HG03108 (cell line): ENCODE data around the gene EXOC3L1.

Source experiments
- ATAC-seq: cut with Tn5 transposase; IDR thresholded peaks from one replicate; pipeline ENCODE4 v1.9.1; 2021; ENCODE audit warnings: moderate library complexity; ENCODE audit not compliant: unreplicated experiment

EXOC3L1 gene, protein sequence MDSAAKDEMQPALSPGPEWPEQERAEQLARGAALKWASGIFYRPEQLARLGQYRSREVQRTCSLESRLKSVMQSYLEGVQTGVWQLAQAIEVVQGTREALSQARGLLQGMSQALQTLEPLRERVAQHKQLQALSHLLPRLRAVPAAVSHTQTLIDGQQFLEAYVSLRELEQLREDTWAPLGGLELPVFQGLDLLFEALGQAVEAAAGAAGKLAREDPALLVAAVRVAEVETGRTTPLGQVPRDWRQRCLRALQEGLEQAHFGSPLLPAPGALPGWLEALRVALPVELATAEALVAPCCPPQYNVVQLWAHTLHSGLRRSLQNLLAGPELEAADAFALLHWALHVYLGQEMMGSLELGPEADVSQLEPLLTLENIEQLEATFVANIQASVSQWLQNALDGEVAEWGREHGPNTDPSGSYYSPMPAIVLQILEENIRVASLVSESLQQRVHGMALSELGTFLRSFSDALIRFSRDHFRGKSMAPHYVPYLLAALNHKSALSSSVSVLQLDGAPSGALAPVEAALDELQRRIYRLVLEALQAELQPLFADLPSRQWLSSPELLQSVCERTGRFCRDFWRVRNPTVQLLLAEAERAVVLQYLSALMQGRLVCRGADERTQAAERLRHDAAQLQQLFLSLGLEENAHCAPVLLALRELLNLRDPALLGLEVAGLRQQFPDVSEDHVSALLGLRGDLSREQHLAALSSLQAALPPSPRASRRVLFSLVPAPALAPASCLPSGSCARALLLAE

DNA sequence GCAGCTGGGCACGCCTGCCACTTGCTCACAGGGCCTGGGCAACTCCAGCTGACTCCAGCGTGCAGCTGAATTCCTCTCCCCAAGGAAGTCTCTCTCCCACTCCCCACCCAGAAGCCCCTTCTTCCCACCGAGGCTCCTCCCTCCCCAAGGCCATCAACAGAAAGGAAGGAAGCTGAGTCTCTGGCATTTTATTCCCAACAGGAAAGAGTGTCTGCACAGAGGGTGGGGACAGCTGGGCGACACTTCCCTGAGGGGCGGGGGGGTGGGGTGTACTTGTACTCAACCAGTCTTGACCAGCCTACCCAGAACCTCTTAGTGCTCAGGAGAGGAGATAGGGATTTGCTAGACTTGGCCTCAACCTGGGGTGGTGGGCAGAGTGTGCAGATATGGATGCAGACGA lies at the start of gene EXOC3L1:
EXOC3L1 (minus strand) TSS at position 96 of the 400 bp plus-strand sequence. CDS start 460 bp downstream, outside the sequence.
- no peak for ATAC-seq

DNA sequence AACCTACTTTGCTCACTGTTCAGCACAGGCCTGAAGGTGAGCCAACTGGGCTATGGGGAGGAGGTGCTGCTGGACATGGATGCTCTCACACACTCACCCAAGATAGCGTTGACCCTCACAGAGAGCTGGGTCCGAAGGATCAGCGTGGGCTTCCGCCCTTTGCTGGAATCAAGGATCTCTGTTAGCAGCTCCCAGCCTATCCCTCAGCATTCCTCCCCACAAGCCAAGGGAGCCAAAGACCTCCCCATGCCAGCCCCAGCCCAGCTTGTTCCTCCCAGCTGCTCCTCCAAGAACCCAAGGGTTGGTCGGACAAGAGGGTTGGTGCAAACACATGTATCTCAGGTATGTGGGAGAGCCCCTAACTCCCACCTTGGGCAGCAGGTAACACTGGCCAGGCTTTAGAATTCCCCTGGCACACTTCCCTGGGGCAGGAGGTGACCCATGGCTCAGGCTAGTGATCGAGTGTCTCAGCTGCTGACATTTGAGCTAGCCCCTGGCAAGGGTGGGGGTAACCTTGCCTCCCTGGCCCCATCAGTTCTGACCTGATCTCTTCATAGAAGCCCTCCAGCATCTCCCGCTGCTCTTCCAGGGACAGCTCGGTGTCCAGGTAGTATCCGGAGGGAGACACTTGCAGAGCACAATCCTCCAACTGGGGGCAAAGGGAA lies 49.0 kb upstream of the EXOC3L1 start:
- ATAC-seq: no peak

DNA sequence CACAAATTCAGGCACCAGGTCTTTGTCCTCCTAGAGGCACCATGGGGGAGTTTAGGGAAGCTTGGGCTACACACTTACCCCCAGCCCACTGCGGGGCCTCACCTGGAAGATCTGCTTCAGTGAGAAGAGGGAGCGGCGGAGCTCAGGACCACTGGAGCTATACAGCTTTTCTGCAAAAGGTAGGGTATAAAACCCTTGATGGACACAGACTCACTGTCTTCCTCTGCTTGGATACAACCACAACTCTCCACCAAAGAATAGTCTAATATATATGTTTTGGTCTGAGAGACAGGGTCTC lies 48.3 kb upstream of the EXOC3L1 start:
- no peak for ATAC-seq

DNA sequence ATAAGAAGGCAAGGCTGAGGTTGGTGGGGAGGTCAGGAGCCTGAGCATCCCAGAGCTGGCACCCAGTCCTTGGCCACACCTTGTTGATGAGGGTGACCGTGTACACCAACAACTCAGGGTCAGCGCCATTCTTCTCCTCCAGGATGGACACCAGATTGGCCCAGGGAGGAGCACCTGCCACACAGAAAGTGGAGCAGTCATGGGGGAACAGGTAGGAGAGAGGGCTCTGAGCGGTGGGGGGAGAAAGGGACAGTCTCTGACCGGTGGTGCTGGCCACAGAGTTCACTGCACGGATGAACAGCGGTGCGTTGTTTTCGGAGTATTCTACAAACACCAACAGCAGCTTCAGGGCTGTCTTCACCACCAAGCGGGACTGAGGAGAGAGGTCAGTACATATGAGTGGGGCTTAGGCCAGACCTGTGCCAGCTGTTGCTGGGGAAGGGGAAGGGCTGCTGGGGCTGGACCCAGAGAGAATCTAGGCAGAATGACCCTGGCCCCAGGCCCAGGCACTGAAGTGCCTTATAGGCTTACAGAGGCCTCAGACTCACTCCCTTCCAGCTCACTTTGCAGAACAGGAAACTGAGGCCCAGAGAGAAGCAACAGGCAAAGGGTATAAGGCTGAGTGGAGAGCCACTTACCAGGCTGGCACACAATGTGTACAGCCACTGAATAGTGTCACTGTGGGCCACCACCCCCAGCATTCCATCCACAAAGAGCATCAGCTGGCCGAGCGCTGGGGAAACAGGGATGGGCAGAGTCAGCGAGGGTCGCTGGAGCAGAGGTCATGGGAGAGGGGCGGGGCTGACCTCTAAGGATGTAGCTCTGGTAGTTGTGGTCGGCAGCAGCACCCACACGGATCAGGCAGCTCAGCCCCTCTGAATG lies 47.7 kb upstream of the EXOC3L1 start:
- ATAC-seq: no peak

DNA sequence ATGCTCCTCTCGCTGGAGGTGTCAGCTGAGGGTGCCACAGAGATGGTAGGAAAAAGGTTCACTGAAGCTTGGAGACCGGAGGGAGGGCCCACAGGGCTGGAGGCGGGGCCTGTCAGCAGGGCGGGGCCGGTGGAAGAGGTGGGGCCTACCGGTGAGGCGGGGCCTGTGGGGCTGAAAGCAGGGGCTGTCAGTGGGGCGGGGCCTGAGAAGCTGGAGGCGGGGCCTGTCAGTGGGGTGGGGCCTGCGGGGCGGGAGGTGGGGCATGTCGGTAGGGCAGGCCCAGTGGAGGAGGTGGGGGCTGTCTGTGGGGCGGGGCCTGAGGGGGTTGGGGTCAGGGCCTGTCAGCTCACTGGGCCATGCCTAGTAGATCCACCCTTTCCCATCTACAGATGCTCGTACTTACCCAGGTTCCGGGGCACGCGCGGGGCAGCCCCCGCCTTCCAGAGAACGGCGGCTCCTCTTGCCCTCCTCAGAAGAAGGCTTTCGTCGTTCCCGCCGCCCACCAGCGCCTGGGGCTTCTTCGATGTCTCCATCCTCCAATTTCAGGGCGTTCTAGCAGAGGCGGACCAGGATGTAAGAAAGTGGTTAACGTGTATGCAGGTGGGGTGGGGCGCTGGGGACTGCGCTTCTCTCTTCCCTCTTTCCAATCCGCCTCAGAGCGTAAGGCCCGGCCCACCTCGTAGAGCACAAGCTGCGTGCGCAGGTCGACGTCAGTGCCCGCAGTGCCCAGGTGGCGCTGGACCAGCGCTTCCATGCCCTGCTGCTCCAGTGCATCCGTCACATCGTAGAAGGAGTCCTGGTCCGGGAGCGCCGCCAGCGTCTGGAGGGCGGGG lies 46.8 kb upstream of the EXOC3L1 start:
- ATAC-seq: no peak

DNA sequence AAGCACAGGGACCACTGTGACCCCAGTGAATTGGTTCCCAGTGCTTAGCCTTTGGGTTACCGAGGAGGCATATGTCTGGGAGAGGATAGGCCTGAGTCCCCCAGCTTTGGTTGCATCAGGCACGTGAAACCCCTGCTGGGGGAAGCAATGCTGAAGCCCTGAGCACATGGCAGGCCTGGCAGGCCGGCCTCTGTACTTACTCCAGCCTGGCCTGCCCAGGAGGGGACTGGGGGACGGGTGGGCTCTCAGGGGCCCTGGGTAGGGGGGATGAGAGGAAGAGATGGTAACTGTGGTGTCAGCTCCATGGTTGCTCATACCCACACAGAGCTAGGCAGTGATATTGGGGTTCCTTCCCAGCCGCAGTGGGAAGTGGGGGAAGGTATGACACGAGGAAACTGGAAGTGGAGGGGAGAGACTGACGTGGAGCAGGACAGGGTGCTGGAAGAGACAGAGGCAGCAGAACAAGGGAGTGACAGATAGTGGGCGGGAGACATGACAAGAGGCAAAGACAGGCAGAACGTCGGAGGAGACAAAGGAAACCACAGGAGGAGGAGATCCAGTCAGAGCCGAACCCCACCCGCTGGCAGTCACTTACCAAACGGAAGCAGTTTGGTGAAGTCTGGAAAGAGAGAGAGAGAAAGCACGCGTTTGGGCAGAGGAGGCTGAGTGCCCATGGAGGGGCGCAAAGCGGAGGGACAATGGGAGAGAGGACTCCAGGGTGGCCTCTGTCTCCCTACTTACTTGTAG lies 46.1 kb upstream of the EXOC3L1 start:
- no peak for ATAC-seq

DNA sequence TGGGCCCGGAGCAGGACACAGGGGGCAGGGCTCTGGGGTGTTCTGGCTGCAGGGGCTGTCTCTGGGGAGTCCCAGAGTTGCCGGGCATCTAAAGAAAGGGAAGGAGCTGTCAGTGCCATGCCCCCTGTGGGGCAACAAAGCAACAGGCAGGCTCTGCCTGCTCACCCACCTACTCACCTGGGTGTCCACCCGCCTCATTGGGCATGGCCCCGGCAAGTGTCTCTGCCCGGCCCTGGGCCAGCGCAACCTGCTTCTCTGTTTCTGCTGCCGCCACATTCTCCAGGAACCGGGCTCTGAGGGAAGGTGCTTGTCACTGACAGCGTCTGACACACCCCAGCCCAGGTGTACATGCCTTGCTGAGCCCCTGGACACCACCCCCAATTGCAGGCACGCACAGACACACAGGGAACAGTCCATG lies 44.3 kb upstream of the EXOC3L1 start:
- no peak for ATAC-seq

DNA sequence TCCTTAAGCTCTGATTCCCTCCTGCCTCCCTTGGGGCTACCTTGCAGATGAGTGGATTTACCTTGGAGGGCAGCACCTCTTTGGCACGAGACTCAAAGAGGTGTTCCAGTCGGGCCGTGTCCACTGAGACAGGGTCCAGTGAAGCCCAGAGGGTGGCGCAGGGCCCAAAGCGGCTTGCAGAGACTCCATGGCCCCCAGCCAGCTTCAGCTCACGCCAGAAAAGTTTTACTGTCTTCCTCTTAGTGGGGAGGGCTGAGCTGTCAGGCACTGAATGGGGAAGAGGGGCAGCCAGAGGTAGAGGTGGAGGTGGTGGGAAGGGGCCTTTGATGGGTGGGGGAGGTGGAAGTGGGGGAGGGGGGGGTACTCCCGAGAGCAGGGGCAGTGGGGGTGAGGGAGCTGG lies 43.7 kb upstream of the EXOC3L1 start:
- no peak for ATAC-seq

DNA sequence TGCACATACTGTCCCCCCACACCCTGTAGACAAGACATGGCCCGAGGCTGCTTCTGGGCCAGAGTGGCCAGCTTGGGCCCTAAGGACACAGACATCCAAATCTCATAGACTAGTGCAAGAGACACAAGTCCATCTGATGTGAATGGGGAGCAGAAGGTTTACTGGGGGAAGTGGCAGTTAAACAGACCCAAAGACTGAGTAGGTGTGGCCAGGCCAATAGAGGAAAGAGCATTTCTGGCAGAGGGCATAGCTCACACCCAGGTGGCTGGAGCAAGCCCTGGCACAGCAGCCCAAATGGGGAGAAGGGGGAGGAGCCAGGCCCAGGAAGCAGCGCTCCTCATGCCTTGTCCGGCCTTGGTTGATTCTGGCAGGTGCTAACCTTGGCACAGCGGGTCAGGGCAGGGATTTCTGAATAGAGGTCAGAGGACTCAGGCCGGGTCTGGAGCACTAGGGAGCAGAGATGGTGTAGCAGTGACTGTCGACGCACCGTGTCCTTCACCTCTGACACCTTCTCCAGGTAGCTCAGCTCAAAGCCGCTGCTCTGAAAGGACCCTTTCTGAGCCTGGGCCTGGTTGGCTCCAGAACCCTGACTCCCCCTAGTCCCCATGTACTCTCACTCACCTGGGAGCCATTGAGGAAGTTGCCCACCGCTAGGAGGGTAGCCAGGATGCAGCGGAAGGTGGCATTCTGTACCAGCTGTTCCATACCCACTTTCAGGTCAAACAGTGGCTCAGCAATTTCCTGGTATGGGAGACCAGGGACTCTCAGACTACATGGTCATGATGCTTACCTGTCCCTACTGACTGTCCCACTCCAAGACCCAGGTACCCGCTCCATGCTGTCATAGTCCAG lies 41.1 kb upstream of the EXOC3L1 start:
- ATAC-seq: no peak

DNA sequence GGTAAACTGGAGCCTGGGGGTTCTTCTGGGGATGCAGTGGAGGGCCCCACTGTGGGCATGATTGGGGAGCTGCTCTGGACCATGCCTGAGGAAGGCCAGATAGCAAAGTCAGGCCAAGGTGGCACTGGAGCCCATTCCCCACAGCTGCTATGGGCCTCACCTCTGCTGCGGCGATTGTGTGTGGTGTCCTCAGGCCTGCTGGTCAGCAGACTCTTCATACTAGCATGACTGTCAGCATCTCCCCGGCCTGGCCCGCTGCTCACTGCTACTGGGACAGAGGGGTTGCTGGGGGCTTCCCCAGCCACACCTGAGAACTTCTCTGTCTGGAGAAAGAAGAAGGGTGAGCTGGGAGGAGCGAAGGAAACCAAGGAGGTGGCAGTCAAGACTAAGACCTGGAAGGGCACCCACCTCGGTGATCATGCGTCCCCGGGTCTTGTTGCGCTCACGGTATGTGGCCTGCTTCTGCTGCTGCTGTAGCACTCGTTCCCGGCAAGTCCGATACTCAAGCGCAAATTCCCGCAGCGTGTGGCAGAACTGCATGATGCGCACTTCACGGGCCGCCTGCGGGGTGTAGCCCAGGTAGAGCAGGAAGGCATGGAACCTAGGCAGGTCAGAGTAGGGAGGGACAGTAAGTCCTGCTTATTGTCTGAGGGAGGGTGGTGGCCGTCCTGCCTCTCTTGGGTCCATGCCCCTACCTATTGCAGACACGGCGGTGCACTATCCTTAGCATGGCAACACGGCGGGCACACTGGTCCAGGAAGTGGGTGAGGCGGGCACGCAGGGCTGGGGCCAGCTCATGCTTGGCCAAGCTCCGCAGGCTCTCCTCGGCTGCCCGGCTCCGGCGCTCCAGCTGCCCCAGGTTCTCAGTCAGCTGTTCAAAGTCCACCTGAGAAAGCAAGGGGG lies 40.2 kb upstream of the EXOC3L1 start:
- ATAC-seq: no peak

DNA sequence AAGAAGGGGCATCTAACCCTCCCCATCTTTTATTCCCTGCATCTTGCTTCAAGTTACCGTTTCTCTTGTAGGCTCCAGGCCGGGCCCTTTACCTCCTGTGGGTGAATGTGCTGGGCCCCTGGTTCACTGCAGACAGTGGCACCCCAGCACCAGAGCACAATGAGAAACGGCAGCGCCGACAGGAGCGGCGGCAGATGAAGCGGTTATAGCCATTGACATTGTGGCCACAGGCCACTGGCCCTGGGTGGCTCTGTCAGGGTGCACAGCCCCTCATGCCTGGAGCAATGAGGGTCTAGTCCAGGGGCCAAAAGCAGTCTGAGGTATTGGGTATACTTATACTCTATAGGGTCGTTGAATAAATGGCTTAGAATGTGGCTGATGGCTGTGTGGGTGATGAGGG lies 39.0 kb upstream of the EXOC3L1 start:
- no peak for ATAC-seq

DNA sequence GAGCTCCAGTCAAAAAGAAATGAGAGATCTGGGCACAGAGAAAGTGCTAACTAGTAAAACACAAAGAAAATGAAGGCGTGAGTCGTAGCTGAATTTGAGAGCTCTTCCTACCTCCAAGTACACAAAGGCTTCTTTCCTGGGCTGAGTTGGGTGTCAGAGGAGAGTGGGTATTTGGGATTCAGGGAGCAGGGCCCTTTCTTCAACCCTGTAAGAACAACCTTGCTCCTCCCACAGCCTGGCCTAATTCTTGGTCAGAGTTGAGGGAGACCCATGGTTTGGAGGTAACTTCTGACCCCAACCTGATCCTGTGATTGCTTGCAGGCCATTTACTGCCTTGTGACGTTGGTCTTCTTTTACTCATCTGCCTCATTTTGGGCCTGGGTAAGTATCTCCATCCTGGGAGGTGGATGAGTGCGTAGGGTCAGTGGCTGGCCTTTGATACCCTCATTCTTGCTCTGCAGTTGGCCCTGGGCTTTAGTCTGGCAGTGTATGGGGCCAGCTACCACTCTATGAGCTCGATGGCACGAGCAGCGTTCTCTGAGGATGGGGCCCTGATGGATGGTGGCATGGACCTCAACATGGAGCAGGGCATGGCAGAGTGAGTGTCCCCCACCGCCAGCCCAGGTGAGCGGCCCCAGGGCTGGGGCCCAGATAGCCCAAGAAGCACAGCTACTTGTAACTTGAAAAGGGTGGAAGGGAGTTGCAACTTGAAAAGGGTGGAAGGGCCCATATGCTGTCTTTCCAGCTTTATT lies 38.3 kb upstream of the EXOC3L1 start:
- ATAC-seq: no peak

DNA sequence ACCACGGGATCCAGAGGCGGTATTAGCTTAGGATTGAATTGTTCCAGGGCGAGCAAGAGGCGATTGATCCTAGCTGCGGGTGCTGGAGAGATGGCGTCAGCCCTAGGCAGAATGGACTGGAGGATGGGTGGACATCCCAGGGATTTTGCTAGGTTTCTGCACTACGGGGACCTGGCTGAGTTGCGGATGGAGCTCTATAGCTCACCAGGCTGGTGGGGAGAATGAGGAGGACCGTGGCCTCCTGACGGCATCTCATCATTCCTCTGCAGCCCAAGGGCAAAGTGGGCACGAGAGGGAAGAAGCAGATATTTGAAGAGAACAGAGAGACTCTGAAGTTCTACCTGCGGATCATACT lies 37.6 kb upstream of the EXOC3L1 start:
- ATAC-seq: no peak

DNA sequence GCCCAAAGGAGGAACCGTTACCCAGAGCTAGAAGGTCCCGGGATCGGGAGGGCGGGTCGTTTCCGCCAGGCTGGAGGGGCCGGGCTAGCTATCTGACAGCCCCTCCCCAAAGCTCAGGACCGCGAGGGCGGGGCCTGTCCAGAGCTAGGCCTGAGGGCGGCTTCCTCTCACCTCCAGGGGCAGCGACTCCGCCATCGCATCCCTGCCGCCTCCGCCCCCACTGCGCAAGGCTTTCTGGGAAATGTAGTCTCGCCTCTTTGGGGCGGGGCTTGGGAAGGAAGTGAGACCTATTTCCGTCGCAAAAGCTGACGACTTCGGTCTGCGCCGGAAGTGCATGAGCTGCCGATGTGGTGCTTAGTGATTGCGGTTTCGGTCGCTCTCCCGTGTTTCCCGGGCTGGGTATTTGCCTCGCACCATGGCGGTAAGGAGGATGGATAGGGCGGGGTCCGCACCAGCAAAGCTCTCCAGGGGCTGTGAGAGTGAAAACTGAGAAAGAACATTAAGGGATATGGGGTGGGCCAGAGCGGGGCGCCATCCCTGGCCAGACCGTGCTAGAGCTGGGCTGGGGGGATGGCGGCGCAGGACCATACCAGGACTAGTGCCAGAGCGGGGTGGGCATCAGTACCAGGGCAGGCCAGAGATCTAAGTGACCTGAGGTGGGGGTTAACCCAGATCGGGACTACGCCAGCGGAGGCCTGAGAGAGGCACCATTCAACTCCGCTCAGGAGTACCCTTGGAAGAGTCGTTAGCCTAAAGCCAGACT lies 37.0 kb upstream of the EXOC3L1 start, which contains the start of gene TMEM208:
TMEM208 (plus strand) TSS at position 327 of the 763 bp plus-strand sequence; CDS start at position 416, 89 bp downstream.
- peak; percentile 93 for ATAC-seq

DNA sequence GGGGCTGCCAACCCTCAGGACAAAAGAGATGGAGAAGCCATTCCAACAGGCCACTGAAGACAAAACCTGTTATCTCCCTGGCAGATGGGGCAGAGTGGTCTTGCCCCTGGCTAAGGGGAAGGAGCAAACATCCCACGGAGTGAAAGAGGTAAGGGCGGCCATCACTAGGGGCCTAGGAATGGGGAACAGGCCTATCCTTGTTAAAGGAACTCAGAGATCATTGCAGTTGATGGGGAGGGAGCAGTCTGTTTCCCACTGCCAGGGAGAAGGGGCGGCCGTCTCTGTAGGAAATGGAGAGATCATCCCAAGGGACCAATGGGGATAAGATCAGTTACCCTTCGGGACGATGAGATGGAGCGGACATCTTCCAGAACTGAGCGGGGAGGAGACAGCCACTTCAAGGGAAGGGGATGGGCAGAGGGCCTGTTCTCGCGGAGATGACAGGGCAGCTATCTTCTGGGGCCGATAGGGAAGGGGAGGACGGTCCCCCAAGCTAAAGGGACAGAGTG lies 36.4 kb upstream of the EXOC3L1 start:
- no peak for ATAC-seq

DNA sequence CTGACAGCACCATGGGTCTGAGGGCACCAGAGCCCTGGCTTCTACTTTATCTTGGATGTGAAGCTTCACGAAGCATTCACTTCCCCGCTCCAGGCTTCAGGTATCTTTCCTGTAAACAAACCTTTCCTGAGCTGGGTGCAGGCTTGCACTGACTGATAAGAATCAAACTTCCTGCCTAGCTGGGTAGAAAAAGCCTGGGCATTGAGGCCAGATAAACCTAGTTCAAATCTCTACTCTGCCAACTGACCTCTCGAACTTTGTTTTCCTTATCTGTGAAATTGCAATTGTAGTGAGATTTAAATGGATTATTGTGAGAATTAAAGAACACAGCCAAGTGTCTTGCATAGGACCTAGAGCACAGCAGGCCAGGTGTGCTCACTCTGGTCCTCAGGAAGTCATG lies 34.1 kb upstream of the EXOC3L1 start:
- no peak for ATAC-seq
